Stimulated activated CD4-positive, alpha-beta T cell treated with anti-CD3 and anti-CD28 coated beads, Interleukin-12 subunit alpha, Interleukin-12 subunit beta, amount 100 ng/mL, for 4 hours (primary cell): ENCODE data around the gene HS6ST3.

Source experiments
- DNase-seq: peaks from one replicate; pipeline ENCODE4 v3.0.0-alpha.2; 2020

HS6ST3 gene

DNA sequence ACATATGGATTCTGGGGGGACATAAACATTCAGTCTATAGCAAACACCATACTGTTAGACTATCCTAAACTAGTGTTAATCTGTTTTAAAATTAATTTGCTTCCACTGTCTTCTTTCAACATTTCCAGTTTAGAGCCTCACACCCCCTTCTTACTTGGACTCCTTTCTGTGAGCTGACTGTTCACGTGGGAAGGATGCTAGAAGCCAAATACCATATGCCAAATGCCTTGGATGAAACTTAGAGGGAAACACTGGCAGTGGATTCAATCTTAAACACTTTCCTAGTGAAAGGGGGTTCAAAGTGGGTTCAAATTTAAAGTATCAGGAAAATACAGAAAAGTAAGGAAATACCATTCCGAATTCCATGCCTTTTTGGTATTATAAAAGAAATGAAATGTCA lies 113.6 kb downstream of the HS6ST3 start:
- no peak for DNase-seq

DNA sequence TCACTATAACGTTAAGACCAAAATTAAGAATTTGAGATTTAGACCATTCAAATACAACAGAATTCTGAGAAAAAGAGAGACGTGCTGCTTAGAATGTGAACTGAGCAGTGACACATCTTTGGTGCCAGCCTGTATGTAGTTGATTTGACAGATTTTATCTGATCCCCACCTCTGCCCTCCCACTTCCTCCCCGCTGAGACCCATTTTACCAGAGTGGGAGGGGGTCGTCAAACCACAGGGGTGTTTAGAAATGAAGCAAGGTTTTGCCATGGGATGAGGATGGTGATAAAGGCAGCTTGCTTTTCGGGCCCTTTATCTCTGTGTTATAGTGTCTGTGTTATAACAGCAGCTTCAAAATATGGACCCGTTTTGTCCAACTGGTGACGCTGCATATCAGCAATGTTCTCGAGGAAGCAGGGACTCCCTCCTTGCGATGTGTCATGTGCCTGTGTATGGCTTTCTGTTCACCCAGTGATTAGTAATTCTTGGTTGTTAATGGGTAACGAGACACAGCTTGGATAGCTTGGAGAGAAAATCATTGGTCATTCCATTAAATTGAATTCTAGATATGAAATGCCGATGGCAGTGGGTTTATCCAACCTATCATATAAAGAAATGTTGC lies 125.0 kb downstream of the HS6ST3 start:
- DNase-seq, result no peak

DNA sequence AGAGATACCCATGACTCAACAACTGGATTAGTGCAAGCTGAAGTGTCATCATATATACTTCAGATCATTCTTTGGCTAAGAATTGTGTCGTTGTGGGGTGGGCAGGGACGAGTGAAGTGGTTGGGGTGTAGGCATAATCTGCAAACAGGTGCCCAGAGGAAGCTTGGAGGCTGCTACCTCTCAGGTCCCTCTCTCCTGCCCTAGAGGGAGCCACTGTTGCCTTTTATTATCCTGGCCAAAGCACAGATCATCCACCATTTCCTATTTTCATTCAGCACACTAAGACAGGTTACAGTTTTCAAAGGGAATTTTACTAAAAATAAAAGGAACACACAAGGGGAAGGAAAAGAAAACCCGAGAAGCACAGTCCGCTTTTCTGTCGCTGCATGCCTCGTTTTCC lies 126.6 kb downstream of the HS6ST3 start:
- no peak for DNase-seq

DNA sequence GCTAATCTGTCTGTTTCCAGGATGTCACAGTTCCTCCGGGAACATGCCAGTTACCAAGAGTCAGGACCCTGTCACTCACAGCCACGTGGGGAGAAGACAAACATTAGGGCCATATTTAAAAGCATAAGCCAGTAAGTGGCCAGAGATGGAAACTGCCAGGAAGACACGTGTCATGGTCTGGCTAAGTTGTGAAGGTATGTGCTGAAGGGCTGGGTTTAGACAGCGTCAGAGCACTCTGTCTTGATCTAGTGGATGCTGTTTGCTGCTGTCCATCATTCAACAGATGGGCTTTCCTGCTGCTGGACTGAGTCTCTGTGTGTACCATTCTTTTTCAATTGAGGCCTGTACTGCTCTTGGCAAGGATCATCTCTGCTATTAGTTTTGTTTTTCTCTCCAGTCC lies 128.6 kb downstream of the HS6ST3 start:
- no peak for DNase-seq

DNA sequence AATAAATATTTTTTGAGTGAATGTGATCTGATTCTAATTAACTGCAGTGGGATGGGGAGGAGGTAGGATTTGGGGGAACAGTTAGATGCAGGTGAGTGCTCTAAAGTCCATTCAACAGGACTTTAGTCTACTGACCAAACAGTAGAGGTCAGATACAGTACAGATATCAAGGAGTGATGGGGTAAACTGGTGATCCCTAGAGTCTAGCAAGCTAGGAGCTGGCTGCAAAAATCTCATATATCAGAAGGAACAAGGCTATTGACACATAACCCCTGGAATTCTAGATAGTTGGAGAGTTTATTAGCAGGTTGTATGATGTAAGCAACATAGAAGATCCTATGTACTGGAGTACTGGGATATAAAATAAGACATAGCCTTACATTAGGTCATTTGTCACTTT lies 131.6 kb downstream of the HS6ST3 start:
- no peak for DNase-seq

DNA sequence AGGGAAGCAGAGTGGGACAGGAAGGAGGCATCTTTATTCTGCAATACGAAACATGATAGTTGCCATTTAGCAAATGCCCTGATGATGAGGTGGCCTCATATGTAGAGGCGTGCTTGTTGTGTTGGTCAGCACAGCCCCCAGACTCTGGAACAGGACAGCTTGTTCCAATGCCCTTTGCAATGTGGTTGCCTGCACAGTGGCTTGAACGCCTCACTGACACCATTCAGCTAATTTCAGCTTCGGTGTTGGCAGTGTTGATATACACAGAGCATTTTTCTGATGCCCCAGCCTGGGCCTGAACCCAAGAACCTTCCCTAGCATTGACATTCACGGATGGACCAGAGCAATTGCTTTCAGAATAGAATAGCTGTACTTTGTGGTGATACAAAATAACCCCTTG lies 133.3 kb downstream of the HS6ST3 start:
- DNase-seq, result no peak

DNA sequence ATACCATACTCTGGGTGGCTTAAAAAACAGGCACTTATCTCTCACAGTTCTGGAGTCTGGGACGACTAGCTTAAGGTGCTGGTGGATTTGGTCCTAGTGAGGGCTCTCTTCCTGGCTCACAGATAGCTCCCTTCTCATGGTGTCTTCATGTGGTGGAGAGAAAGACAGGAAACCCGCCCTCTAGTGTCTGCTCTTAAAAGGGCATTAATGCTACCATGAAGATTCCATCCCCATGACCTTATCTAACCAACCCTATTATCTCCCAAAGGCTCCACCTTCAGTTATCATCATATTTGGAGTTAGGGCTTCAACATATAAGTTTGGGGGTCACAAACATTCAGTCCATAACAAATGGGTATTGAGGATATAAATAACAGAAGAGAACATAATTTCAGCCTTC lies 139.4 kb downstream of the HS6ST3 start:
- no peak for DNase-seq

DNA sequence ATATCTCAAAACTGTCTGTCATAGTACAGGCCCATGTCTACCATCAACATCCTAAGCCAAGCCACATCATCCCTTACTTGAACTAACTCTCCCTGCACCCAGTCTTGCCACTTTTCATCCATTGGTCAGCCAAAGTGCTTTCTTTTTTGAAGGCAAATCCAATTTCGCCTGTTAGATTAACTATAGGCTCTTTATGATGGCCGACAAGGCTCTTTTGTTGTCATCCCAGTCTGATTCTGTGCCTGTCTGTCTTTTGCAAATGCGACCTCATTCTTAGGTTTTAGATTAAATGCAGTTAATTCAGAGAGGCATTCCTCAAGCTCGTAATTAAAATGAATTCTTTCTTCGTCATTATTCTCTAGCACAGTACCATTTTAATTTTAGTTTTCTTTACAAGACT lies 148.3 kb downstream of the HS6ST3 start:
- no peak for DNase-seq

DNA sequence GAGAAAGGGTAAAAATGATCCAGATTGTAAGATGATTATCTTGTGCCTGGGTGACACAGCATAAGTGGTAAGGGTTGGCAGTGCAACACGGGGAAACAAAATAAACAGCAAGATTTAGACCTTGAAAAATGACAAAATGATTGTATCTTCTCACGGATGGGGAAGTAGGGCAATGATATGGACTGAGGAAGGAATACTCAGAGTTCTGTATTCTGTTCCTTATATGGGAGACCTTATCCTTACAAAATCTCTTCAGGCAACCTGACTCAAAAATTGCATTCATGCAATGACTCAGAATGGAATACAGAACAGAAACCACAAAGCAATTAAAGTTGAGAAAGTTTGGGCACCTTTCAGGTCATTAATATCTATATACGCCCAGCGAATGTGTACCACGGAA lies 149.0 kb downstream of the HS6ST3 start:
- no peak for DNase-seq

DNA sequence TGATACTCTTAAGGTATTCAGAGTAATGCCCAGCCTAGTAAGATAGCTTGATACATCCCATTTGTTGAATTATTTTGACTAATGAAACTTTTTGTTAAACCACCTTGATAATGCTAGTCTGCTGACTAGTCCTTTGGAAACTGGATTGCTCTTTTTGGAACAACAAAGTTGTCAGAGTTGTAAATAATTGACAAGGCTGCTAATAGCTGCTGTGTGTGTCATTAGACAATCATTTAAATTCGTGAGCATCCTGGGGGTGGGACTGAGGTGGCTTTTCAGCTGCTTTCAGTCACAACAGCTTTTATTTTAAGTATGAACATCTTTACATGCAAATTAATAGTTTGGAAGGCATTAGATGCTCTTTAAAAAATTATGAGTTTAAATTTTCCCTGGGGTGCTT lies 153.5 kb downstream of the HS6ST3 start:
- no peak for DNase-seq

DNA sequence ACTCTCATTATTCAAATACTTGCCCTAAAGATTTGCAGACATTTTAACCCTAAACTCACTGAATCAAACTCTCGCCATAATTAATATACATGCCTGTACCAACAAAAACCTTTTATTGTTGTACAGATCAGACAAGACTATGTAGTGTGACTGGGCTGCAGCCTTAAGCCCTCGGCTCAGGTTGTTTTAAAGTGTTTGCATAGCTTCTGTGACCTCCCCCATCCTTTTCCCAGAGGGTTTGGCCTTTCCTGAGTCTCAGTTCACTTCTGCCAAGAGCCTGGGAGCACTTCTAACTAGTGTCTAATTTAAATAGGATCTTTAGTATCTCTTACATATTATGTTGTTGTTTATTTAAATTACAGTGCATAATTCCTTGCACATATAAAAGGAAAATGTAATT lies 158.2 kb downstream of the HS6ST3 start:
- DNase-seq, result no peak

DNA sequence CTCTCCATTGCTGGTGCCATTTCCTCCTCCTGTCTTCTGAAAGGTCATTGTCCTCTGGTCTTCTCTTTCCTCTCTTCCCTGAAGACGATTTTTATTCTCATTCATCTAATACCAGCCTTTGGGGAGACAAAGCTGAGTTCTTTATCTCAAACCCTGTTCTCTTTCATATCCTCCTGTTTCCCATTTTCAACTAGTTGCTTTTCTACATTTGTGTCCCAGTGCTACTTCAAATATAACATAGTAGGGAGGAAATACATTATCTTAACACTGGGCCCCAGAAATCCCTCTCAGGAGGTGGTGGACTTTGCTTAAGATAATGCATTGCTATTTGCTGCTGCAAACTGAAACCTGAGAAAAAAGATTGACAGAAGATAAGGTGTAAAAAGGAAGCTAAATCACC lies 159.1 kb downstream of the HS6ST3 start:
- DNase-seq, result no peak

DNA sequence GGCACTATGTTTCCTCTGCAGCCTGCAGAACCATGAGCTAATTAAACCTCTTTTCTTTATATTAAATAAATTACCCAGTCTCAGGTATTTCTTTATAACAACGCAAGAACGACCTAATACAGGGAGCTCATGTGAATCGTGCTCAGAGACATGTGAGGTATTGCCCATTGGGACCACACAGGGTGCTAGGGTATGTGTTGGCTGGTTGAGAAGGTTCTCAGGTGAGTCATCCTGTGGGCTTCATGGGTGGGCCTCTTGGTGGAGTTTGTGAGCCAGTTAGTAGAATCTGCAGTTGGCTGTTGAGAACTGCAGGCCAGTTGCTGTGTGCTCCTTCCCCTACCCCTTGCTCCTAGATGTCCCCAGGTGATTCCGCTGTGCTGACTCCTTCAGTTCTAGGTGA lies 163.0 kb downstream of the HS6ST3 start:
- DNase-seq, result no peak

DNA sequence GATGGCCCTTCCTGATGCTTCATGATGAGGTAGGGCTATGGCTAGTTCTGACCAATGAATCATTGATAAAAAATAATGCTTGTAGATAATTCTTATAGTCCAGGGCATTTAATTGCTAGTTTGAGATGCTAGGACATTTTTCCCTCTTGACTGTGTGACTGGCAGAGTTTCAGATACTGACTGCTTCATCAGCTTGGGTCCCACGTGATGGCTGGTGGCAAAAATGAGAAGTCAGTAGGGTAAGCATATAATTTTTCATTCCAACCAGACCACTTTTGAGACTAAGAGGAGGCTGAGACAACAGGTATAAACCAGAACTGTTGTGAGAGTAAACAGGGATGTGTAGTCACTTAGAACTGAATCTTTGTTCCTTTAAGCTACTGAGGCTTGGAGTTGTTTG lies 183.3 kb downstream of the HS6ST3 start:
- no peak for DNase-seq

DNA sequence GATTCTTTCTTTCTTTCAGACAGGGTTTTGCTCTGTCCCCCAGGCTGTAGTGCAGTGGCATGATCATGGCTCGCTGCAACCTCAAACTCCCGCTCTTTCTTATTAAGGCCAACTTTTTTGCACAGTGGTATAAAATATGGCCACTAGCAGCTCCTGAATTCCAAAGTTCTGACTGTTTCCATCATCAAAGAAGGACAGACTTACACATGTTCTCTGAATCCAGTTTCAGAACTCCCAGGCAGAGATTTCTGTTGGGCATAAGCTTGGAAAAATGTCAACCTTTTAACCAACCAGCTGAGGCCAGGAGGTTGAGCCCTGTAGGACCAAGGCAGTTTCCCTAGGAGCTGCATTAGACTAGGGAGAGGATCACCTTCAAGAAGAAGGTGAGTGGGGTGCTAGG lies 184.1 kb downstream of the HS6ST3 start:
- no peak for DNase-seq

DNA sequence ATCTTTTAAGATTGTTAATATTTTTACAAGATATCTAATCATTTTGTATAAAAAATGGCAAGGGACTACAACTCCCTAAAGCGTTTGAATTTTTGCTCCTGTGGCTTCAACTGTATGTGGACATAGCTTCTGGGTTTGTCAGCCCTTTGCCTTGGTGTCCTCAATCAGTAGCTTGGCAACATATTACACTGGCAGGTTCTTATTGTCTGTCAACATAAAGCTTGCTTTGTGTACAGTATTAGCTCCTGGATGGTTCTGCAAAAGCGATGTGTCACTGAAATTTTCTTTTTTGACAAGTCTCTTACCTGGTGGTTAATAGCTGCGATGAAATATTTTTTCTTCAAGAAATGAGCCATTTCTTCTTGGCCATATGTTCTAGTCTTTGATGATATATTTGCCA lies 190.0 kb downstream of the HS6ST3 start:
- no peak for DNase-seq

DNA sequence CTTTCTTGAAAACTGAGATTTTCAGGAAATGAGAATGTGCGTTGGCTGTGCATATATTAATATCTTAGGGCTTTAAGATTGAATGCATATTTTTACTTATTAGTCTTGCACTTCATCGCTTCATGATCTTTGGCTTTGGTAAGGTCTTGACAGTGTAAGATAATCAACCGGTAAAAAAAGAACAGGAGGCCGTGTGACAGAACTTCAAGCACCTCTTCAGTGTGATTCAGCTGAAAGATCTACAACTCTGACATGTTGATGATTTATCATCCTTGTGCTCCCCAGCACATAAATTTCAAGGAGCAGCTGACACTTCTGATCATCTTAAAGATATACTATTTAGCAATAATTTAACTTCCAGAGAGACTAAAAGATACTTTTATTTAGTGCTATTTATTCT lies 195.1 kb downstream of the HS6ST3 start:
- no peak for DNase-seq

DNA sequence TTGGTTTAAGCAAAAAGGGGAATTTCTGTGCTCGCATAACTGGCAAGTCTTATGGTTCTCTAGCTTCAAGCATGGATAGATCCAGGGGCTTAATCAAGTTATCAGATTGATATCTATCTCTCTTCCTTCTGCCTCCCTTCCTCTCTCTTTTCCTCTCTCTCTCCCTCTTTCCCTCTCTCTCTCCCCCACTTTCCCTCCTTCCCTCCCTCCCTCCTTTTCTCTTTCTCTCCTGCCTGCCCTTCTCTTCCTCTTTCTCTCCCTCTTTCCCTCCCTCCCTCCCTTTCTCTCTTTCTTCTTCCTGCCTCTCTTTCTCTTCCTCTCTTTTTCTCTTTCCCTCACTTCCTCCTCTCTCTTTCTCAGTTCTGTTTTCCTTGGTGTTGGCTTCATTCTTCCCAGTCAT lies 195.8 kb downstream of the HS6ST3 start:
- DNase-seq, result no peak

DNA sequence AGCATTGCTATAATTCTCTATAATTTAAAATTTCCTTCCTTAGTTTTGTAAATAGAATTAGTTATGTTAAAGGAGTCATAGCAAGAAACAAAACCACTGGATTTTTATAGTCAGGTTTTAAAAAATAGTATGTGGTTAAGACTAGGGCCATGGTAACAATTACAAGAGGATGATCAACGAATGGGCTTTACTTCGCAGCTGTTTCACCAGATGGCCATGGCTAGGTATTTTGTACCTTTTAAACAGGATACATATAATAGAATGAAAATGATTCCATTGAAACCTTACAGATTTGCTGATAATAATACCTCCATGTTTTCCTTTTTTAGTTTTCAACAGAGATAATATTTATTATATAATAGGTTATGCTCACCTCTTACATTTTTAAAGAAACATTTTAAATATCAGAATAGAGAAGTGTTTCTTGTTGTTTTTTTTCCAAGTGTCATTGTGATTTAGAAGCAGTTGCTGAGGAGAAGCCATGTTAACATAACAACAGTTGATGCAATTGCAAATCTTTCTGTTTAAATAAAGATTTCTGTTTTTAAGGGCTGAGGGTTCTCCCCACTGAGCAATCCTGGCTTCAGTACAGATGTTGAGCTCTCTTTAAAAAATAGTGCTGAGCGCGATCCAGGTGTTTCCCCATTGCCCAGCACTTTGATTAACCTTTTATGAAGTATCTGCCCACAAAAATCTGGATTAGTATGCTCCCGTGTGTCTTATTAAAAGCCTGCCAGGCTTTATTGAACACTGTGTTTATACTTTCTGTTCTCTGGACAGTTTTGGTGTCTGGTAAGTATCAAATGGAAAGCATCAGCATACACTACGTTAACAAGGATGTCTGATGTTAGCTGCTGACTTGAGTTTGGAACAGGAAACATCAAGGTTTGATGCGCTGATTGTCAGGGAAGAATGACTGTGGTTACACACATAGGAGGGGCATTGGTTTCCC lies 205.3 kb downstream of the HS6ST3 start:
- DNase-seq, result no peak

DNA sequence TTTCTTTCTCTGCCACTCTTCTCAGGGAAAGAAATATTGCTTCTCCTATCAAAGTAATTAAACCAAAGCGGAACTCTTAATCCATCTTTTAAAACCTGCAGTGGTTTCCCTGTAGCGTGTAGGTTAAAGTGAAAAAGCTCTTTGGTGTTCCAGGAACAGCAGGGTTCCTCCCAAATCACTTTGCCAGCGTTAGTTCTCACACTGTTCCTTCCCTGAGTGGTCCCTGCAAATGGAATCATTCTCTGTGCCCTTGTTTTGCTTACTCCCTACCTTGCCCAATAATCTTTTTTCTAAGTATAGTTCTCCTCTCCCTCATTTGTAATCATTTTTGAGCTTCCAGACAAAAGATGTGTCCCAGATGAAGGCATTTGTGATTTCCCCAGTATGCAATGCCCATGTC lies 207.5 kb downstream of the HS6ST3 start:
- DNase-seq, result no peak

DNA sequence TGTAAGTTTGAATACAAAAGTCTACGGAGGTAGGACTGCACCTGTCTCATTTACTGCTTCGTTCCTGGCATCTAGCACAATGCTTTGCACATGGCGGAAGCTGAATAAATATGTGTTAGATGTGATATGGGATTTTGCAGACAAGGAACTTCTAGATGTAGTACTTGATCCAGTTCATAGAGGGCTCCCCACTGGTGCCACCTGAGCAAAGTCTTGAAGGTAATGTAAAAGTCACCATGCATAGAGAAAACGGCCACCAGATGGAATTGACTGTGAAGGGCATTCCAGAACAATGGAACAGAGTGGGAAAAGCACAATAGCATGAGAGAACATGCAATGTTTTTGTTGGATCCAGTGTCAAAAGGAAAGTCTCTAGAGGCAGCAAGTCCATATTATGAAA lies 209.3 kb downstream of the HS6ST3 start:
- no peak for DNase-seq

DNA sequence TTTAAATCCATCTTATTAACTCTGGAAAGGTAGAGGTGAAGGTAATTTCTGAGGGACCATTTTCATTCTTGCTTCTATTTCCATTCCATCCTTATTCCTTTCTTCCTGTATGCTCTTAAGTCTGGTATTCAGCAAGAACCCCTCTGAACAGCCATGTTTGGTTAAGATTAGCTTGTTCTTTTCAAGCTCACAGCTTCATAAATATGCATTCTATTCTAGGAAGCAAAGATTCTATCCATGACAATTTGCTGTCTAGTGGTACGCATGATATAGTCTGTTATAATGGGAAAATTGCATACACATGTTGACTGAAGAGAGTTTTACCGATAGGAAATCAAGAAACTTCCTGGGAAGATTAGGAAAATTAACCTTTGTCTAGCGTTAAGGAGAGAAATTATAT lies 218.7 kb downstream of the HS6ST3 start:
- DNase-seq, result no peak

DNA sequence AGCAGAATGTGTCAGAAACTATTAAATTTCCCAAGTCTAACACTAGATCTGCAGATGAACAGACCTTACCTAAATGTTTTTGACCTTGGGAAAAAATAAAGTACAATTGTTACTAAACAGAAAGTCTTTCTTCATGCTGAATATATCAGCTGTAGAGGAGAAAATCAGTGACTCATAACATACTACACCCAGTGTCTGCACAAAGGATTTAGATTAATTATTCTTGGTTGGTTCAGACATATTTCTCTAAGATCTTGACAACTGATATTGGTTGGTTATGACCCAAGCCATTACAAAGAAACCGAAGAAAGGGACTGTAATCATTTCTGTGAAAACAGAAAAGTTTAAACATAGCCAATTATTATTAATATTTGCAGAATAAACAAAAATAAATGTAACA lies 225.1 kb downstream of the HS6ST3 start:
- no peak for DNase-seq

DNA sequence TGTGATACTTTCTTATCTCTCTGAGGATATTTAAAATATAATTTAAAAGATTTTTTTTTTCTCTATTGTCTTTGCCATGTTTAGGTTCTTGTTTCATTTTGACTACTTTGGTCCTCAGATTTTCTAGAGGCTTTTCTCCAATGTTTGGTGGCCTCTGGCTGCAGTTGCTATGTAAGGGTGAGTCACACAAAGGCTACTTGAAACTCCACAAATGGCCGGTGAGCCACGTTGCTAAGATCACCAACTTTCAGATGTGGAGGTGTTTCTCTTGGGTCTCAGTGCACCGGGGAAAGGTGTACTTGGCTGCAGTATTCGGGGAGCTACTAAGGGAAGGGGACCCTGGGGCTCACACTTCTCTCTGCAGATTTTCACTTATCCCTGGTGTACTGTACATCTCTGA lies 248.1 kb downstream of the HS6ST3 start:
- DNase-seq, result no peak

DNA sequence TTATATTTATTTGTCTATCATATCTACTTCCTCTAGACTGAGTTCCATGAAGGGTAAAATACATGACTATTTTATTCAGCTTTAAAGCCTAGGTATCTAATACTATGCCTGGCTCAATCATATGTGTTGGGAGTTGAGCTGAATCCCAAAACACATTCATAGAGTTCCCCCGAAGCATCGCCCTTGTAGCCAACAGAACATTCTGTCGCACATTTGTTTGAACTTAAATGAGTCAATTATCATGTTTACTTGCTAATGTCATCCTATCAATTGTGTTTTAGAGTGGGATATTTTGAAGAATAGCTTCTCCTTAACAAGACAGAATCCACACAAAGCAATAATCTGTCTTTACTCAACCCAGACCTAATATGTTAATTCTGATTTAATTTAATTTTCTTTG lies 252.4 kb downstream of the HS6ST3 start:
- DNase-seq, result no peak
